Omental fat pad (tissue), 4 donors: ENCODE results near the gene TBC1D2. TPM values are rescaled to one million over a fixed set of nuclear protein-coding genes. Genes with fewer than 3 reads are reported as not detected.

Source experiments
- ATAC-seq: fragments of 150-250 bp; one replicate; pipeline ENCODE4 v1.9.1; 2016; ENCODE audit warnings: mild to moderate bottlenecking, moderate library complexity; ENCODE audit not compliant: low FRiP score
- DNase-seq: peaks from one replicate; pipeline ENCODE4 v3.0.0-alpha.2; 2019; ENCODE audit warnings: low spot score
- total RNA-seq, 4 donors: library from RNA; depleted of rRNA; stranded (reverse); fragments of >200 nt; gene quantifications; one replicate each; pipeline ENCODE4 v1.1.0, GENCODE V29; 2016
- TF ChIP-seq, protein P1 (sequence below), 3 donors: fragments of 450-650 bp; IDR thresholded peaks; one replicate each; pipeline ENCODE4 v1.5.1; 2016 to 2017; ENCODE audit warnings: antibody characterized with exemption in 3 of 3, mild to moderate bottlenecking in 3 of 3, moderate library complexity in 2 of 3

Gene TBC1D2
- total RNA-seq, 4 donors from 2014 or later: 7.6 to 37.9 (median 12.4) TPM

DNA sequence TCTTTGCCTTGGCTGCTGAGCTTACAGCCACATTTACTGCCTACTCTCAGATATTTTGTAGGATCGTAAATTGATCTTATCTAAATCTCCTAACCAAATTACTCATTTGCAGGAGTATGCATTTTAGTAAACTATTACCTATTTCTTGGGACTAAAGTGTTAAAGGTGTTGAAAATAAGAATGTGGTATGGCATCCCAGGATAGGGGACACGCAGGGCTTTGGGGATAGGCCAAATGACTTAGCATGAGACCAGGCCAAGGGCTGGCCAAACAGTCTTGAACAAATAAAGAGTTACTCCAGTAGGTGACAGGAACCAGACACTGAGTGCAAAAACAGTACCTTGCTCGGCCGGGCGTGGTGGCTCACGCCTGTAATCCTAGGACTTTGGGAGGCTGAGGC is 25.1 kb downstream of the TBC1D2 start:
- ATAC-seq (no peak), DNase-seq (no peak)
- TF ChIP-seq, protein P1, sequence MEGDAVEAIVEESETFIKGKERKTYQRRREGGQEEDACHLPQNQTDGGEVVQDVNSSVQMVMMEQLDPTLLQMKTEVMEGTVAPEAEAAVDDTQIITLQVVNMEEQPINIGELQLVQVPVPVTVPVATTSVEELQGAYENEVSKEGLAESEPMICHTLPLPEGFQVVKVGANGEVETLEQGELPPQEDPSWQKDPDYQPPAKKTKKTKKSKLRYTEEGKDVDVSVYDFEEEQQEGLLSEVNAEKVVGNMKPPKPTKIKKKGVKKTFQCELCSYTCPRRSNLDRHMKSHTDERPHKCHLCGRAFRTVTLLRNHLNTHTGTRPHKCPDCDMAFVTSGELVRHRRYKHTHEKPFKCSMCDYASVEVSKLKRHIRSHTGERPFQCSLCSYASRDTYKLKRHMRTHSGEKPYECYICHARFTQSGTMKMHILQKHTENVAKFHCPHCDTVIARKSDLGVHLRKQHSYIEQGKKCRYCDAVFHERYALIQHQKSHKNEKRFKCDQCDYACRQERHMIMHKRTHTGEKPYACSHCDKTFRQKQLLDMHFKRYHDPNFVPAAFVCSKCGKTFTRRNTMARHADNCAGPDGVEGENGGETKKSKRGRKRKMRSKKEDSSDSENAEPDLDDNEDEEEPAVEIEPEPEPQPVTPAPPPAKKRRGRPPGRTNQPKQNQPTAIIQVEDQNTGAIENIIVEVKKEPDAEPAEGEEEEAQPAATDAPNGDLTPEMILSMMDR (IDR thresholded peaks at IDR 0.05): no peak

DNA sequence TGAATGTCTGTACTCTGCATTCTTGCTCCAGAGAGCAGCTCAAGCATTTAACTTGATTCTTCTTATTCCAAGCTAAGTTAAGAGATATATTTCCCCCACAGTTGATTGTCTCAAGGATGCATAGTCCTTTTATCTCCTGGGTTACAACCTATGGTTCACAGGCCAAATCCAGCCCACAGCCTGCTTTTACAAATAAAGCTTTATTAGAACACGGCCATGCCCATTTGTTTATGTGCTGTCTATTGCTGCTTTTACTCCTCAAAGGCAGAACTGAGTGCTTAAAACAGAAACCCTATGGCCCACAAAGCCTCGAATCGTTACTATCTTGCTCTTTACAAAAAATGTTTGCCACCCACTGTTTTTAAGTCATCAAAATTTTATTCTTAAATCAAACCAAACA is 25.8 kb downstream of the TBC1D2 start:
- DNase-seq: no peak
- no peak for ATAC-seq
- TF ChIP-seq, protein P1 (IDR thresholded peaks at IDR 0.05): no peak

DNA sequence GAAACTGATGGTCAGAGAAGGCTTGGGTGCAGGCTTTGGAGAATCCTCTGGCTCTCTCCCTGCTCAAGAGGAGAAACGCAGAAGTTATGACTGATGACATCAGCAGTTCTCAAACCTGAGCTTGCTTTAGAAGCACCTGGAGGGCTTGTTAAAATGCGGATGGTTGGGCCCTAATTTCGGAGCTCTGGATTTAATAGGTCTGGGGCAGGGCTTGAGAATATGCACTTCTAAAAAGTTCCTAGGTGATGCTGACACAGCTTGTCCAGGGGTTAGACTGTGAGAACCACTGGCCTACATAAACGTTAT is 26.4 kb downstream of the TBC1D2 start:
- DNase-seq: no peak
- no peak for ATAC-seq
- TF ChIP-seq, protein P1 (IDR thresholded peaks at IDR 0.05): no peak

DNA sequence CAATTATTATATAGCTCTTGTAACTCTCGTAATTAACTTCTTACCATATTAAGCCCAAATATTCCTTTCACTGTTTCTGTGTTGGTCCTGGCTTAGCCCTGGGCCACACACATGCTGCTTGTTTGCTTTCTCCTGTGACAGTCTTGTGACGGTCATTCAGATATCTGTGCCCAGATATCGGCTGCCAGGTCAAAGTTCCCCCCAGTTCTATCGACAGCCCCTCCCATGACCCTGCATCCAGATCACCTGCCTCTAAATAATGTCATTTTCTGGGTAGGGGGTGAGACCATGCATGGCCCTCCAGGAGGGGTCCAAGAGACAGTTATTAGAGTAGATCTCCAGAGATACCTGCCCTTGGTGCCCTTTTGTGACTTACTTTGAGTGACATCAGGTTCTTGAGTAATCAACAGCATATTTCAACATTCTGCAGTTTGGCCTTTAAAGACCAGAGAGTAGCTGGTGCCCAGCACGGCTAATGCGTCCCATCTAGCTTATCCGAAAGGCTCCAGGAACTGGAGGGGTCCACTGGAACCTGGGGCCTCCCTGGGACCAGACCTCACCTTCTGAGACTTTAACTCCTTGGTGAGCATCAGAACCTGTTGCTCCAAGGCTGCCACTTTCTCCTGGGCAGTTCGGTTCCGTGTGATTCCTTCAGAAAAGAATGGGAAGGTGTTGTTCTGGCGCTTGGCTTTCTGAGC is 26.9 kb downstream of the TBC1D2 start:
- ATAC-seq (no peak), DNase-seq (no peak)
- TF ChIP-seq, protein P1 (IDR thresholded peaks at IDR 0.05): no peak

DNA sequence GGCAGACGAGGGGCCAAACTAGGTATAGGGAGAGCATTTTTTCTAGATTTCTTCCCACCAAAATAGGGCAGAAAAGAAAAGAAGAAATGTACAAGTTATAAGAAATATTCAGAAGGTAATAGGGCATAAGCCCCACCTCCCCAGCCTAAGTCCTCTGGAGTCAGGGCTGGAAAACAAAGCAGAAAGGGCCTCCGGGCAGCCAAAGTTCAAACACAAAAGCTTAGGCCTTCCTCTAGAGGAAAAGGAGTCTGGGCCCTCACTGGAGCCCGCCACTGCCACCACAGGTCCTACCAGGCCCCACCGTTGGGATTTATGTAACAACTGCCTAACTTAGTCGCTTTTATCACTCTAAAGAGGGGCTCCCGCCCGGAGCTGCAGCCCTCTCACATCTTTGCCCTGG is 27.6 kb downstream of the TBC1D2 start:
- DNase-seq (no peak), ATAC-seq (no peak)
- TF ChIP-seq, protein P1 (IDR thresholded peaks at IDR 0.05): no peak

DNA sequence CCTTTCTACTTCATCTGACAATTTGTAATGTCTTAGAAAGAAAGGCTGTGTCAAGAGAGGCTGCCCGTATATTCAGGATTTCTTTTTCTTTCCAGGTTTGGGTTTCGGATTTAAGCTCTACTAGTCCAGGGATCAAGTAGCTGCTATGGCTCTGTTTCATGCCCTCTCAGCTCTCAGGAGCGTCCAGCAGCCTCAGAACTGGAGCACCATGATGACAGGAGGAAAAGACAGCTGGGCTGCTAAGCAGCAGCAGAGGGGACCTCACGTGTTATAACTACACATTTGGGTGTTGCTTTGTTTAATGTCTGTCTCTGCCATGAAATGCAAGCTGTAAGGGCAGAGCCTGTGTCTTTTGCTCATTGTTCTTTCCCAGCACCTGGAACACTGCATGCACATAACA is 28.5 kb downstream of the TBC1D2 start:
- no peak for ATAC-seq
- TF ChIP-seq, protein P1 (IDR thresholded peaks at IDR 0.05): no peak
- no peak for DNase-seq

DNA sequence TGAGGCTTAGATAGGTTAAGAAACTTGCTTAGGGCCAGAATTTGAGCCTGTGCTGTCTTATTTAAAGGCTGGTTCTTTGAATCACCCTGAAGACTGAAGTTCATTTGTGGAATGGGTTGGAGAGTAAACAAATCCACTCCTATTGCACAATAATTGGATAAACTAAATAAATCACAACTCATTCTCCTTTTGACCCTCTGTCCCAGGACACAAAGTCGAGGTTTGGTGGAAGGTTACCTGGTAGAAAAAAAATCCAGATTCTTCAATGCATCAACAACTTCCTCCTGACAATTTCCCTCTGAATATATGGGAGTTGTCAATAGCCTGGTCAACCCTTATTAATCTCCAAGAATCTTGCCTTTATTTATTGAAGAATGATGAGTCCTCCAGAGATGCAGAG is 28.9 kb downstream of the TBC1D2 start:
- ATAC-seq (no peak), DNase-seq (no peak)

More for the DNA sequence above, 28.9 kb downstream of the TBC1D2 start:
- TF ChIP-seq, protein P1 (IDR thresholded peaks at IDR 0.05): no peak
